H1 (cell line): Measurements from ENCODE around the gene RASAL2. TPM values are rescaled to one million over a fixed set of nuclear protein-coding genes. Genes with fewer than 3 reads are reported as not detected.

ENCODE experiments used
- CTCF ChIA-PET: fragments of 300-600 bp; sonication (Branson Sonifier 250); formaldehyde crosslinking; loops from one replicate; lab custom pipeline; 2021; ENCODE audit not compliant: partially characterized antibody; lab: Charles Lee
- POLR2A ChIA-PET: fragments of 300-600 bp; sonication (Branson Sonifier 250); formaldehyde crosslinking; loops from one replicate; lab custom pipeline; 2021; ENCODE audit warnings: inconsistent platforms; ENCODE audit not compliant: partially characterized antibody; lab: Charles Lee
- DNase-seq, 2 experiments: peaks; one replicate each; pipeline versions ENCODE4 v3.0.0 to v3.0.0-alpha.2; 2010 to 2022; ENCODE audit warnings: low spot score in 2 of 2, low read depth in 1 of 2, mixed read lengths in 1 of 2
- FAIRE-seq: peaks from 2 replicates; lab custom pipeline; 2011; peaks lifted over from hg19 to GRCh38; lab: Jason Lieb, UNC
- H2AFZ ChIP-seq: 2 replicates; pipeline ENCODE4 v1.8.1; 2012; ENCODE audit warnings: low read length, inconsistent platforms
- H2AK5ac ChIP-seq: 2 replicates; pipeline ENCODE4 v1.6.1; 2013; ENCODE audit warnings: low read depth, low read length
- H2BK120ac ChIP-seq: replicated peaks from 2 replicates; pipeline ENCODE3; 2013; ENCODE audit warnings: low read depth, low read length, inconsistent platforms
- H2BK12ac ChIP-seq: 2 replicates; pipeline ENCODE4 v1.6.1; 2013; ENCODE audit warnings: low read depth, low read length
- H2BK15ac ChIP-seq: 2 replicates; pipeline ENCODE4 v1.6.1; 2013; ENCODE audit warnings: low read length
- H2BK20ac ChIP-seq: 2 replicates; pipeline ENCODE4 v1.6.1; 2013; ENCODE audit warnings: low read length
- H2BK5ac ChIP-seq: 2 replicates; pipeline ENCODE4 v1.6.1; 2013; ENCODE audit warnings: low read depth, low read length
- H3K14ac ChIP-seq: 2 replicates; pipeline ENCODE4 v1.6.1; 2013; ENCODE audit warnings: inconsistent platforms; ENCODE audit not compliant: insufficient read length
- H3K18ac ChIP-seq: 2 replicates; pipeline ENCODE4 v1.6.1; 2013; ENCODE audit warnings: low read length; ENCODE audit errors: extremely low read depth
- H3K23ac ChIP-seq: 2 replicates; pipeline ENCODE4 v1.6.1; 2013; ENCODE audit warnings: inconsistent platforms; ENCODE audit not compliant: insufficient read length
- H3K23me2 ChIP-seq: 2 replicates; pipeline ENCODE4 v1.6.1; 2013; ENCODE audit warnings: low read depth, low read length
- H3K27ac ChIP-seq: 2 replicates; pipeline ENCODE4 v1.6.1; 2011; ENCODE audit warnings: low read depth, low read length, inconsistent platforms
- H3K27me3 ChIP-seq, 4 experiments: replicated peaks in 1 of 4; 1 replicate in 1 of 4; 2 replicates in 3 of 4; pipeline versions ENCODE4 v1.6.1 to v1.8.1; 2011 to 2013; ENCODE audit warnings: low read length in 3 of 4, mild to moderate bottlenecking in 3 of 4, inconsistent platforms in 2 of 4, mixed read lengths in 2 of 4, moderate library complexity in 1 of 4; ENCODE audit not compliant: control insufficient read depth in 3 of 4, insufficient read depth in 3 of 4; ENCODE audit errors: extremely low read depth in 1 of 4
- H3K36me3 ChIP-seq, 4 experiments: 2 replicates each; pipeline versions ENCODE4 v1.6.1 to v1.8.1; 2011 to 2013; ENCODE audit warnings: mild to moderate bottlenecking in 4 of 4, low read length in 3 of 4, moderate library complexity in 2 of 4, control low read depth in 1 of 4, inconsistent platforms in 1 of 4; ENCODE audit not compliant: insufficient read depth in 4 of 4, control insufficient read depth in 2 of 4
- H3K4ac ChIP-seq: replicated peaks from 2 replicates; pipeline ENCODE3; 2013; ENCODE audit warnings: low read length, low read depth, mixed read lengths, inconsistent platforms; ENCODE audit not compliant: insufficient read length
- H3K4me1 ChIP-seq, 4 experiments: replicated peaks in 1 of 4; 1 replicate in 1 of 4; 2 replicates in 3 of 4; pipeline versions ENCODE4 v1.6.1 to v1.8.1; 2011 to 2013; ENCODE audit warnings: low read length in 3 of 4, inconsistent platforms in 2 of 4, mixed read lengths in 1 of 4; ENCODE audit not compliant: insufficient read depth in 4 of 4, control insufficient read depth in 3 of 4
- H3K4me2 ChIP-seq, 2 experiments: 2 replicates each; pipeline versions ENCODE4 v1.6.1 to v1.8.1; 2011 to 2013; ENCODE audit warnings: low read depth in 2 of 2, low read length in 2 of 2, control low read depth in 1 of 2, inconsistent platforms in 1 of 2, mild to moderate bottlenecking in 1 of 2; ENCODE audit not compliant: insufficient read depth in 1 of 2
- H3K4me3 ChIP-seq, 4 experiments: fragments of 200-600, 300-600 bp in 1 of 4; sonication (generic), shearing (Covaris generic), sonication (Bioruptor Twin) in 1 of 4; 2 replicates each; pipeline versions ENCODE4 v1.5.1 to v1.8.1; 2011 to 2016; ENCODE audit warnings: low read length in 4 of 4, low read depth in 3 of 4, control low read depth in 2 of 4, inconsistent platforms in 2 of 4, mild to moderate bottlenecking in 2 of 4, mixed read lengths in 1 of 4, moderate library complexity in 1 of 4; ENCODE audit not compliant: insufficient read depth in 2 of 4; ENCODE audit errors: extremely low read depth in 1 of 4
- H3K56ac ChIP-seq: replicated peaks from 2 replicates; pipeline ENCODE3; 2013; ENCODE audit warnings: low read depth, mild to moderate bottlenecking, mixed read lengths, low read length, inconsistent platforms; ENCODE audit not compliant: insufficient read length
- H3K79me1 ChIP-seq: 2 replicates; pipeline ENCODE4 v1.6.1; 2013; ENCODE audit warnings: low read depth, low read length, control low read depth
- H3K79me2 ChIP-seq, 2 experiments: 2 replicates each; pipeline versions ENCODE4 v1.6.1 to v1.8.1; 2012 to 2013; ENCODE audit warnings: low read length in 2 of 2, mild to moderate bottlenecking in 2 of 2, inconsistent platforms in 1 of 2; ENCODE audit not compliant: insufficient read depth in 2 of 2, control insufficient read depth in 1 of 2
- H3K9ac ChIP-seq, 4 experiments: replicated peaks in 1 of 4; 1 replicate in 1 of 4; 2 replicates in 3 of 4; pipeline versions ENCODE4 v1.6.1 to v1.8.1; 2011 to 2013; ENCODE audit warnings: low read depth in 3 of 4, low read length in 3 of 4, control low read depth in 2 of 4, mild to moderate bottlenecking in 2 of 4, moderate library complexity in 2 of 4, inconsistent platforms in 1 of 4; ENCODE audit errors: extremely low read depth in 1 of 4
- H3K9me3 ChIP-seq, 2 experiments: 2 replicates each; pipeline versions ENCODE4 v1.6.1 to v1.8.1; 2012 to 2013; ENCODE audit warnings: mild to moderate bottlenecking in 2 of 2, moderate library complexity in 2 of 2, control low read depth in 1 of 2, inconsistent platforms in 1 of 2, low read depth in 1 of 2, low read length in 1 of 2, mixed read lengths in 1 of 2; ENCODE audit not compliant: insufficient read depth in 2 of 2
- H4K20me1 ChIP-seq, 2 experiments: replicated peaks in 1 of 2; 2 replicates each; pipeline versions ENCODE3 to v1.8.1; 2011 to 2013; ENCODE audit warnings: inconsistent platforms in 2 of 2, low read length in 2 of 2, mild to moderate bottlenecking in 1 of 2; ENCODE audit not compliant: insufficient read depth in 2 of 2, control insufficient read depth in 1 of 2
- H4K5ac ChIP-seq: 2 replicates; pipeline ENCODE4 v1.6.1; 2013; ENCODE audit warnings: low read length, low read depth, mixed read lengths, inconsistent platforms; ENCODE audit not compliant: insufficient read length
- H4K8ac ChIP-seq: 2 replicates; pipeline ENCODE4 v1.8.0; 2013; ENCODE audit warnings: mild to moderate bottlenecking, moderate library complexity, low read length, inconsistent platforms; ENCODE audit not compliant: insufficient read depth; ENCODE audit errors: extremely low read depth
- H4K91ac ChIP-seq: replicated peaks from 2 replicates; pipeline ENCODE3; 2013; ENCODE audit warnings: low read length, mixed read lengths, inconsistent platforms; ENCODE audit not compliant: insufficient read length
- CBX8 ChIP-seq: fragments of 300-800, 300-1000 bp; sonication (generic); IDR thresholded peaks from 2 replicates; pipeline ENCODE4 v1.7.1; 2016; ENCODE audit warnings: low read depth, low read length, borderline replicate concordance
- CEBPB ChIP-seq: IDR thresholded peaks from 2 replicates; pipeline ENCODE4 v1.6.1; 2012; ENCODE audit warnings: low read depth, low read length
- GABPA ChIP-seq: IDR thresholded peaks from 2 replicates; pipeline ENCODE4 v1.6.1; 2011; ENCODE audit warnings: mild to moderate bottlenecking, low read length, moderate library complexity, borderline replicate concordance; ENCODE audit not compliant: insufficient read depth
- HDAC6 ChIP-seq: IDR thresholded peaks from one replicate; pipeline ENCODE4 v1.7.1; 2012; ENCODE audit warnings: low read depth, mild to moderate bottlenecking, inconsistent platforms, low read length, moderate library complexity
- JUND ChIP-seq: IDR thresholded peaks from 2 replicates; pipeline ENCODE4 v1.6.1; 2011; ENCODE audit warnings: mild to moderate bottlenecking, improper control_type of control experiment, low read length
- NANOG ChIP-seq: IDR thresholded peaks from 2 replicates; pipeline ENCODE4 v1.6.1; 2011; ENCODE audit warnings: low read length, low read depth, mild to moderate bottlenecking, inconsistent platforms; ENCODE audit not compliant: insufficient read depth, poor library complexity, severe bottlenecking
- POU5F1 ChIP-seq: IDR thresholded peaks from 2 replicates; pipeline ENCODE4 v1.6.1; 2011; ENCODE audit warnings: low read depth, mild to moderate bottlenecking, low read length, moderate library complexity
- SIN3A ChIP-seq, 2 experiments: IDR thresholded peaks in 1 of 2; conservative IDR thresholded peaks in 1 of 2; 2 replicates each; pipeline ENCODE4 v1.6.1; 2011 to 2012; ENCODE audit warnings: low read length in 2 of 2, improper control_type of control experiment in 1 of 2, low read depth in 1 of 2, mild to moderate bottlenecking in 1 of 2
- TAF7 ChIP-seq: optimal IDR thresholded peaks from 2 replicates; pipeline ENCODE3; 2011; ENCODE audit warnings: low read depth, mild to moderate bottlenecking, inconsistent platforms, low read length, moderate library complexity, borderline replicate concordance
- WGBS, 2 experiments: shearing (Covaris generic) in 1 of 2; methylation state at CpG; one replicate each; pipeline versions ENCODE4 v1.1.6 to v1.1.7; 2013 to 2015; ENCODE audit warnings: low lambda C conversion rate in 2 of 2, mixed read lengths in 2 of 2, inconsistent platforms in 1 of 2, low coverage in 1 of 2, missing lambda C conversion rate in 1 of 2; ENCODE audit not compliant: insufficient replicate concordance in 2 of 2, insufficient coverage in 1 of 2, insufficient read length in 1 of 2; ENCODE audit errors: extremely low coverage in 1 of 2, missing lambda C conversion rate in 1 of 2; 5-methylcytosine and 5-hydroxymethylcytosine counted together
- polyA plus RNA-seq, 7 experiments: library from polyadenylated mRNA; depleted of rRNA in 3 of 7; stranded (reverse) in 5 of 7; unstranded in 2 of 7; fragments of >200 nt in 5 of 7; fragments of 200-250 nt in 2 of 7; gene quantifications; 1 replicate in 5 of 7; 2 replicates in 1 of 7; 4 replicates in 1 of 7; pipeline versions ENCODE4 v1.2.1 to v1.2.3, GENCODE V29; 2011 to 2013; ENCODE audit warnings: missing spikeins in 2 of 7, mixed read lengths in 2 of 7
- total RNA-seq: library from RNA; stranded (reverse); fragmentation: NEBNext Ultra II Directional; extraction: Animal tissue kit (Norgen Biotek cat#: 25700); gene quantifications from 2 replicates; pipeline ENCODE4 v1.2.1, GENCODE V29; 2021

The RASAL2 gene
- total and polyA plus RNA-seq, 2 of the 8 experiments (the other 6 are each of a cell fraction or from before 2014, with no cell fraction given): 15.9 to 32.5 TPM

- Histone ChIP-seq H3K14ac (no peak overlapping the region), H2AFZ (no peak overlapping the region), H3K4me3 (no peak overlapping the region), H4K91ac (no peak overlapping the region), H3K56ac (no peak overlapping the region), H2BK120ac (no peak overlapping the region), H2BK15ac (no peak overlapping the region), H4K8ac (no peak overlapping the region), H2BK12ac (no peak overlapping the region)
- no peak for DNase-seq
- CTCF ChIA-PET: no interaction called here
- FAIRE-seq: no peak
- no peak for TF ChIP-seq CEBPB
- TF ChIP-seq POU5F1: no peak
- no peak for TF ChIP-seq CBX8
- TF ChIP-seq NANOG: no peak
- no peak for TF ChIP-seq SIN3A (conservative IDR thresholded peaks at IDR 0.05 in 1 of 2, IDR thresholded peaks at IDR 0.05 in 1 of 2; ENCODE audit: low read depth in 1 of 2, low read length in 2 of 2)
- TF ChIP-seq JUND: no peak
- no peak for TF ChIP-seq HDAC6
- no peak for TF ChIP-seq TAF7
- no peak for TF ChIP-seq GABPA
- TF ChIP-seq, all 59 proteins: peak for 0
- no peaks in the 10 kb centered on the region for H3K79me2 ChIP-seq
- no peaks in the 10 kb centered on the region for H4K20me1 ChIP-seq
- H3K23me2 ChIP-seq: no peaks in the 10 kb centered on the region; the same call in 1 of the 2 replicates
- no peaks in the 10 kb centered on the region for H3K79me1 ChIP-seq
- no peak overlapping the region for H3K27ac ChIP-seq
- H3K9ac ChIP-seq: no peak overlapping the region
- H2BK5ac ChIP-seq: no peak overlapping the region
- H3K4ac ChIP-seq: no peak overlapping the region
- H3K27me3 ChIP-seq: no peaks in the 10 kb centered on the region
- H3K36me3 ChIP-seq: peaks cover 0 to 11% (median 3%) of the 10 kb centered on the region in 4 experiments; a peak in 3 of 8 replicates
- no peak overlapping the region for H3K18ac ChIP-seq
- no peak overlapping the region for H4K5ac ChIP-seq
- H3K4me1 ChIP-seq: no peaks in the 10 kb centered on the region
- no peaks in the 10 kb centered on the region for H3K9me3 ChIP-seq
- 92% methylated on average over 3 of the region's 3 CpGs; no CpG with 5 or more reads in 1 of the 2 experiments for WGBS, 2 experiments
- POLR2A ChIA-PET: no interaction called here
- no peak overlapping the region for H3K23ac ChIP-seq
- no peak overlapping the region for H2AK5ac ChIP-seq
- no peak overlapping the region for H3K4me2 ChIP-seq
- H2BK20ac ChIP-seq: no peak overlapping the region
These were observed 357.6 kb downstream of the RASAL2 start for GRCh38 chr1:178451529-178451928.
